HCT116 (cell line): Measurements from ENCODE around the gene CTR9. TPM values are rescaled to one million over a fixed set of nuclear protein-coding genes. Genes with fewer than 3 reads are reported as not detected.
A peak's percentile ranks its signal among the peaks of the same experiment; 100 is the strongest.

Source experiments
- ATAC-seq: fragments of 200-7000 bp; cut with Tn5 transposase; 2 replicates; pipeline ENCODE4 v1.9.1; 2020; ENCODE audit warnings: mild to moderate bottlenecking, moderate library complexity
- BruUV-seq: library from RNA; stranded (reverse); fragments of 400-500 nt; replicated peaks from 2 replicates; lab custom pipeline; 2021; lab: Mats Ljungman, UMichigan
- CTCF ChIA-PET: fragments of 300-600 bp; sonication (Branson Sonifier 250); formaldehyde crosslinking; loops from one replicate; lab custom pipeline; 2021; ENCODE audit warnings: antibody characterized with exemption; lab: Charles Lee
- POLR2A ChIA-PET: fragments of 300-600, 350-600 bp; sonication (Branson Sonifier 250); formaldehyde crosslinking; loops from one replicate; lab custom pipeline; 2021; ENCODE audit warnings: antibody characterized with exemption; lab: Charles Lee
- RAD21 ChIA-PET, 2 experiments: fragments of 300-600 bp; sonication (Branson Sonifier 250); formaldehyde crosslinking; loops; one replicate each; lab custom pipeline; 2023; ENCODE audit warnings: low total read pairs in 2 of 2; ENCODE audit not compliant: uncharacterized antibody in 2 of 2, unreplicated experiment in 2 of 2, low non-redundant PET in 1 of 2; lab: Charles Lee
- DNase-seq: peaks from one replicate; pipeline ENCODE4 v3.0.0-alpha.2; 2010; ENCODE audit warnings: low read depth, low spot score
- H2AFZ ChIP-seq: fragments of 200-600 bp; shearing (Covaris generic), sonication (generic); 2 replicates; pipeline ENCODE4 v1.6.1; 2017; ENCODE audit warnings: low read depth, mixed run types, mixed read lengths, antibody characterized with exemption, low read length; ENCODE audit not compliant: poor library complexity, severe bottlenecking
- H3K27ac ChIP-seq: 2 replicates; pipeline ENCODE4 v1.5.1; 2012; ENCODE audit warnings: low read depth, low read length
- H3K27me3 ChIP-seq: fragments of 200-600 bp; sonication (generic); 2 replicates; pipeline ENCODE4 v1.6.1; 2016; ENCODE audit warnings: mixed run types, low read length, mixed read lengths; ENCODE audit not compliant: insufficient read depth
- H3K36me3 ChIP-seq, 2 experiments: fragments of 200-500 bp in 1 of 2; fragments of 200-600 bp in 1 of 2; sonication (Bioruptor generic) in 1 of 2; sonication (generic) in 1 of 2; 2 replicates each; pipeline versions ENCODE4 v1.5.1 to v1.6.1; 2014 to 2016; ENCODE audit warnings: low read length in 2 of 2, inconsistent platforms in 1 of 2, mixed read lengths in 1 of 2, mixed run types in 1 of 2; ENCODE audit not compliant: insufficient read depth in 2 of 2, control insufficient read depth in 1 of 2
- H3K4me1 ChIP-seq, 2 experiments: fragments of 200-600 bp in 1 of 2; sonication (generic) in 1 of 2; 2 replicates each; pipeline versions ENCODE4 v1.5.1 to v1.6.1; 2012 to 2017; ENCODE audit warnings: low read length in 2 of 2, inconsistent platforms in 1 of 2, mild to moderate bottlenecking in 1 of 2, mixed read lengths in 1 of 2, mixed run types in 1 of 2, moderate library complexity in 1 of 2; ENCODE audit not compliant: insufficient read depth in 2 of 2, control insufficient read depth in 1 of 2
- H3K4me2 ChIP-seq: fragments of 200-600 bp; sonication (generic); 2 replicates; pipeline ENCODE4 v1.6.1; 2017; ENCODE audit warnings: mixed run types, low read length, mixed read lengths
- H3K4me3 ChIP-seq, 2 experiments: fragments of 200-600 bp in 1 of 2; sonication (generic) in 1 of 2; replicated peaks in 1 of 2; 2 replicates each; pipeline ENCODE4 v1.5.1; 2011 to 2016; ENCODE audit warnings: low read length in 2 of 2, control low read depth in 1 of 2, low read depth in 1 of 2, mild to moderate bottlenecking in 1 of 2, mixed read lengths in 1 of 2, mixed run types in 1 of 2
- H3K79me2 ChIP-seq: fragments of 200-600 bp; sonication (generic); 2 replicates; pipeline ENCODE4 v1.6.1; 2017; ENCODE audit warnings: mild to moderate bottlenecking, mixed run types, low read length, moderate library complexity, mixed read lengths; ENCODE audit not compliant: insufficient read depth
- H3K9ac ChIP-seq: fragments of 200-600 bp; sonication (generic); 2 replicates; pipeline ENCODE4 v1.6.1; 2016; ENCODE audit warnings: low read length, mixed read lengths
- H3K9me2 ChIP-seq: fragments of 200-600 bp; sonication (generic), shearing (Covaris generic); 2 replicates; pipeline ENCODE4 v1.6.1; 2017; ENCODE audit warnings: mixed run types, mild to moderate bottlenecking, moderate library complexity; ENCODE audit not compliant: insufficient read depth
- H3K9me3 ChIP-seq, 2 experiments: fragments of 200-500 bp in 1 of 2; fragments of 200-600 bp in 1 of 2; sonication (Bioruptor generic) in 1 of 2; sonication (generic) in 1 of 2; 2 replicates each; pipeline ENCODE4 v1.6.1; 2014 to 2017; ENCODE audit warnings: low read length in 2 of 2, mixed read lengths in 2 of 2, inconsistent platforms in 1 of 2, low read depth in 1 of 2, mild to moderate bottlenecking in 1 of 2, mixed run types in 1 of 2, moderate library complexity in 1 of 2; ENCODE audit not compliant: control insufficient read depth in 1 of 2, insufficient read depth in 1 of 2
- H4K20me1 ChIP-seq: fragments of 200-600 bp; sonication (generic), shearing (Covaris generic); 2 replicates; pipeline ENCODE4 v1.6.1; 2017; ENCODE audit warnings: mixed run types, mild to moderate bottlenecking, moderate library complexity; ENCODE audit not compliant: insufficient read depth
- ATF3 ChIP-seq: IDR thresholded peaks from 2 replicates; pipeline ENCODE4 v1.6.1; 2012
- EZH2 ChIP-seq: fragments of 200-600 bp; sonication (generic); IDR thresholded peaks from 2 replicates; pipeline ENCODE4 v1.6.1; 2017; ENCODE audit warnings: antibody characterized with exemption, mixed run types
- SIN3A ChIP-seq: IDR thresholded peaks from 2 replicates; pipeline ENCODE4 v1.6.1; 2012; ENCODE audit warnings: low read depth
- ZNF274 ChIP-seq: fragments of 200-500 bp; sonication (Bioruptor generic); IDR thresholded peaks from 2 replicates; pipeline ENCODE4 v1.6.1; 2014; ENCODE audit warnings: mild to moderate bottlenecking, low read depth, low read length, inconsistent platforms
- intact Hi-C: fragments of 100-400 bp; cut with micrococcal nuclease; formaldehyde crosslinking; loops from 2 replicates; pipeline ENCODE4 v1.10.0; 2022
- total RNA-seq: library from RNA; stranded (reverse); gene quantifications from one replicate; pipeline ENCODE4 v1.2.1, GENCODE V29; 2021; ENCODE audit not compliant: unreplicated experiment

Gene CTR9
- total RNA-seq, 1 experiment from 2014 or later, result 68.4 TPM

GRCh38 chr11:10752061-10752460 lies 1.0 kb downstream of the CTR9 start:
- H3K9me3 ChIP-seq, result no peaks in the 10 kb centered on the region
- intact Hi-C loops, result no loop called here
- TSS peak; percentile 52 for BruUV-seq
- H3K4me3 ChIP-seq, result peak overlapping the region; percentile 94 to 97
- no peak for ATAC-seq
- H3K4me2 ChIP-seq, result peak overlapping the region; percentile 83
- CTCF ChIA-PET, result no interaction called here
- peaks cover 7 to 15% of the 10 kb centered on the region in 2 experiments; a peak in 3 of 4 replicates for H3K4me1 ChIP-seq
- POLR2A ChIA-PET, result interaction anchor here (1.9 kb wide), 1 partner anchor 57 kb away, joined by 7 read pairs; the partner anchor contains the start of gene EIF4G2
- H3K79me2 ChIP-seq, result peaks cover 46% of the 10 kb centered on the region
- RAD21 ChIA-PET, result no interaction called here
- no peaks in the 10 kb centered on the region for H4K20me1 ChIP-seq
- peak overlapping the region; percentile 99; the same call in 1 of the 2 replicates for H3K27ac ChIP-seq
- no peaks in the 10 kb centered on the region for H3K27me3 ChIP-seq
- peak overlapping the region; percentile 80 for H3K9ac ChIP-seq
- peaks cover 34 to 38% of the 10 kb centered on the region in 2 experiments for H3K36me3 ChIP-seq
- no peaks in the 10 kb centered on the region for H3K9me2 ChIP-seq
- TF ChIP-seq EZH2 (no peak), SIN3A (no peak), ZNF274 (no peak)
- no peak overlapping the region for H2AFZ ChIP-seq
- DNase-seq, result no peak

GRCh38 chr11:10752486-10752885 lies 1.4 kb downstream of the CTR9 start:
- BruUV-seq, result no TSS peak
- peaks cover 37 to 43% of the 10 kb centered on the region in 2 experiments for H3K36me3 ChIP-seq
- H3K9ac ChIP-seq, result peak overlapping the region; percentile 80; the same call in 1 of the 2 replicates
- POLR2A ChIA-PET, result interaction anchor here (1.9 kb wide), 1 partner anchor 56 kb away, joined by 7 read pairs; the partner anchor contains the start of gene EIF4G2
- H4K20me1 ChIP-seq, result no peaks in the 10 kb centered on the region
- H3K4me1 ChIP-seq, result peaks cover 7 to 15% of the 10 kb centered on the region in 2 experiments; a peak in 3 of 4 replicates
- H2AFZ ChIP-seq, result no peak overlapping the region
- H3K4me3 ChIP-seq, result peak overlapping the region; percentile 94 to 97
- RAD21 ChIA-PET, result no interaction called here
- H3K27me3 ChIP-seq, result no peaks in the 10 kb centered on the region
- no peaks in the 10 kb centered on the region for H3K9me3 ChIP-seq
- intact Hi-C loops, result no loop called here
- CTCF ChIA-PET, result no interaction called here
- DNase-seq (no peak), ATAC-seq (no peak)
- H3K4me2 ChIP-seq, result peak overlapping the region; percentile 83
- no peak for TF ChIP-seq ATF3
- TF ChIP-seq, all 23 proteins: peak for 0
- Histone ChIP-seq H3K79me2 (peaks cover 46% of the 10 kb centered on the region), H3K9me2 (no peaks in the 10 kb centered on the region), H3K27ac (no peak overlapping the region)
